ENCODE results near the gene UAP1L1. TPM values are rescaled to one million over a fixed set of nuclear protein-coding genes. Genes with fewer than 3 reads are reported as not detected.

The UAP1L1 gene
- total RNA-seq, 1 donor from 2014 or later, result 13.3 TPM

Small RNA genes within 50 kb of the gene (small RNA-seq; reads per million reads assigned to genes)
- gene RF00153, result not detected

Other genes with a start within 250 kb of the UAP1L1 start
- 1.2 TPM for gene AJM1, start 235.0 kb upstream of the UAP1L1 start, total RNA-seq
- gene PHPT1, start 228.1 kb upstream of the UAP1L1 start, total RNA-seq, result 38.1 TPM
- gene MAMDC4, start 225.2 kb upstream of the UAP1L1 start, total RNA-seq, result 3.2 TPM
- 257 TPM for gene EDF1, start 211.2 kb upstream of the UAP1L1 start, total RNA-seq
- 12.8 TPM for gene TRAF2, start 191.0 kb upstream of the UAP1L1 start, total RNA-seq
- 125 TPM for gene FBXW5, start 132.8 kb upstream of the UAP1L1 start, total RNA-seq
- gene C8G, start 132.3 kb upstream of the UAP1L1 start, total RNA-seq, result not detected
- not detected for gene LCN12, start 125.2 kb upstream of the UAP1L1 start, total RNA-seq
- gene PTGDS, start 100.0 kb upstream of the UAP1L1 start, total RNA-seq, result 301 TPM
- 2.0 TPM for gene LCNL1, start 94.5 kb upstream of the UAP1L1 start, total RNA-seq
- gene PAXX, start 85.1 kb upstream of the UAP1L1 start, total RNA-seq, result 62.9 TPM
- gene CLIC3, start 80.9 kb upstream of the UAP1L1 start, total RNA-seq, result 23.6 TPM
- 44.0 TPM for gene ABCA2, start 49.3 kb upstream of the UAP1L1 start, total RNA-seq
- gene FUT7, start 45.4 kb upstream of the UAP1L1 start, total RNA-seq, result not detected
- 67.5 TPM for gene NPDC1, start 31.3 kb upstream of the UAP1L1 start, total RNA-seq
- gene ENTPD2, start 23.5 kb upstream of the UAP1L1 start, total RNA-seq, result 4.9 TPM
- gene SAPCD2, start 7.0 kb upstream of the UAP1L1 start, total RNA-seq, result 2.7 TPM
- gene MAN1B1, start 9.5 kb downstream of the UAP1L1 start, total RNA-seq, result 34.1 TPM
- gene DPP7, start 37.2 kb downstream of the UAP1L1 start, total RNA-seq, result 152 TPM
- 0.74 TPM for gene GRIN1, start 61.6 kb downstream of the UAP1L1 start, total RNA-seq
- gene LRRC26, start 92.5 kb downstream of the UAP1L1 start, total RNA-seq, result not detected
- gene TMEM210, start 94.5 kb downstream of the UAP1L1 start, total RNA-seq, result not detected
- 30.0 TPM for gene ANAPC2, start 111.0 kb downstream of the UAP1L1 start, total RNA-seq
- 49.8 TPM for gene SSNA1, start 111.2 kb downstream of the UAP1L1 start, total RNA-seq
- 6.9 TPM for gene TPRN, start 123.2 kb downstream of the UAP1L1 start, total RNA-seq
- 24.6 TPM for gene TMEM203, start 128.1 kb downstream of the UAP1L1 start, total RNA-seq
- 12.0 TPM for gene NDOR1, start 128.2 kb downstream of the UAP1L1 start, total RNA-seq
- 0.98 TPM for gene RNF208, start 144.7 kb downstream of the UAP1L1 start, total RNA-seq
- gene CYSRT1, start 147.7 kb downstream of the UAP1L1 start, total RNA-seq, result 24.3 TPM
- gene RNF224, start 150.0 kb downstream of the UAP1L1 start, total RNA-seq, result 0.74 TPM
- not detected for gene SLC34A3, start 153.4 kb downstream of the UAP1L1 start, total RNA-seq
- gene TUBB4B, start 163.8 kb downstream of the UAP1L1 start, total RNA-seq, result 312 TPM
- not detected for gene STPG3, start 173.8 kb downstream of the UAP1L1 start, total RNA-seq
- 44.0 TPM for gene NELFB, start 177.8 kb downstream of the UAP1L1 start, total RNA-seq
- gene TOR4A, start 200.2 kb downstream of the UAP1L1 start, total RNA-seq, result 13.0 TPM
- 29.5 TPM for gene NRARP, start 224.8 kb downstream of the UAP1L1 start, total RNA-seq

All from vagina (tissue), 1 donor.